ENCODE data around the gene MYO7A.
A peak's percentile ranks its signal among the peaks of the same experiment; 100 is the strongest.

Gene MYO7A

GRCh38 chr11:77112641-77113381 lies 15.2 kb upstream of the MYO7A start:
- DNase-seq, result no peak

- DNase-seq, result peak; percentile 79
Observed at GRCh38 chr11:77113382-77114088, 14.5 kb upstream of the MYO7A start.

GRCh38 chr11:77114089-77114463 lies 14.0 kb upstream of the MYO7A start:
- DNase-seq, result no peak

GRCh38 chr11:77115181-77115611 lies 12.8 kb upstream of the MYO7A start:
- DNase-seq, result peak; percentile 49

GRCh38 chr11:77115956-77116355 lies 12.1 kb upstream of the MYO7A start:
- no peak for DNase-seq

GRCh38 chr11:77117492-77117891 lies 10.6 kb upstream of the MYO7A start:
- no peak for DNase-seq

- no peak for DNase-seq
Observed at GRCh38 chr11:77118086-77118485, 10.0 kb upstream of the MYO7A start.

GRCh38 chr11:77118971-77119370 lies 9.1 kb upstream of the MYO7A start:
- DNase-seq, result no peak

GRCh38 chr11:77119531-77119936 lies 8.5 kb upstream of the MYO7A start:
- no peak for DNase-seq

- no peak for DNase-seq
Observed at GRCh38 chr11:77120571-77120970, 7.5 kb upstream of the MYO7A start.

- peak; percentile 42 for DNase-seq
Observed at GRCh38 chr11:77121096-77121640, 6.9 kb upstream of the MYO7A start.

- DNase-seq, result no peak
Observed at GRCh38 chr11:77121876-77122575, 6.0 kb upstream of the MYO7A start.

GRCh38 chr11:77122576-77123212 lies 5.4 kb upstream of the MYO7A start:
- no peak for DNase-seq

- no peak for DNase-seq
Observed at GRCh38 chr11:77123591-77123990, 4.5 kb upstream of the MYO7A start.

- DNase-seq, result no peak
Observed at GRCh38 chr11:77124041-77124440, 4.0 kb upstream of the MYO7A start.

GRCh38 chr11:77124488-77124887 lies 3.6 kb upstream of the MYO7A start:
- DNase-seq, result no peak

GRCh38 chr11:77125191-77125590 lies 2.9 kb upstream of the MYO7A start:
- DNase-seq, result no peak

GRCh38 chr11:77125695-77126094 lies 2.4 kb upstream of the MYO7A start:
- DNase-seq, result no peak

GRCh38 chr11:77126156-77126775 lies 1.8 kb upstream of the MYO7A start:
- peak; percentile 37 for DNase-seq

GRCh38 chr11:77126861-77127234 lies 1.2 kb upstream of the MYO7A start:
- DNase-seq, result no peak

GRCh38 chr11:77127235-77127911 lies 673 bp upstream of the MYO7A start:
- peak; percentile 87 for DNase-seq

Measured in RPMI8226 (cell line).